ENCODE data around the gene PLCB4.

The PLCB4 gene

DNA sequence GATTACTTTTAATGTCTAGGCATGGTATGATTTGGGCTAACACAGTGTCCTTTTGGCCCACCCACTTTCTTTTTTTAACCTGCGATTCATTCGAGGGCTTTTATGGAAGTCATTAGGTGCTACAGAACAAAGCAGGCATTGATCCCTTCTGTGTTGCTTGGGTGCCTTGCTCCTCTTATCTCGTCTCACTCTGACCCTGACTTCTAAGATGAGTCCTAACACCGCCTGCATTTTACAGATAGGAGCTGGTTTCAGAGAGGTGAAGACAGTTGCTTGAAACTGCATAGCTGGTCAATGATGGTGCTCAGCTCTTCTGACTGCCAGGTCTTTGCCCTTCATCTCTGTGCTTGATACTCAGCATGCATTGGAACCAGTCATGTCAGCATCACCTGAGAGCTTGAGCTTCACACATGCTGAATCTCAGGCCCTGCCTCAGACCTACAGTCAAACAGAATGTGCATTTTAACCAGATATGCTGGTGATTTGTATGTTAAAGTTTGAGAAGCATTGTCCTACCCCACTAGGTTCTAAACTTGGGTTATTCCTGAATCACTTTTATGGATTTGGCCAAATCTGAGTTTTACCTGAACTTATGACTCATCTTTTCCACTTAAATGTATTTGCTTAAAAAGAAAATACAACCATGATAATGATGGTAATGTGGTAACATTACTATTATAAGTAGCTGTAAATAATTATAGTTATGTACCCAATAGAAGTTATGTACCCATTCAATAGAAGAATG lies 142.3 kb downstream of the PLCB4 start:
- TF ChIP-seq, protein P1, sequence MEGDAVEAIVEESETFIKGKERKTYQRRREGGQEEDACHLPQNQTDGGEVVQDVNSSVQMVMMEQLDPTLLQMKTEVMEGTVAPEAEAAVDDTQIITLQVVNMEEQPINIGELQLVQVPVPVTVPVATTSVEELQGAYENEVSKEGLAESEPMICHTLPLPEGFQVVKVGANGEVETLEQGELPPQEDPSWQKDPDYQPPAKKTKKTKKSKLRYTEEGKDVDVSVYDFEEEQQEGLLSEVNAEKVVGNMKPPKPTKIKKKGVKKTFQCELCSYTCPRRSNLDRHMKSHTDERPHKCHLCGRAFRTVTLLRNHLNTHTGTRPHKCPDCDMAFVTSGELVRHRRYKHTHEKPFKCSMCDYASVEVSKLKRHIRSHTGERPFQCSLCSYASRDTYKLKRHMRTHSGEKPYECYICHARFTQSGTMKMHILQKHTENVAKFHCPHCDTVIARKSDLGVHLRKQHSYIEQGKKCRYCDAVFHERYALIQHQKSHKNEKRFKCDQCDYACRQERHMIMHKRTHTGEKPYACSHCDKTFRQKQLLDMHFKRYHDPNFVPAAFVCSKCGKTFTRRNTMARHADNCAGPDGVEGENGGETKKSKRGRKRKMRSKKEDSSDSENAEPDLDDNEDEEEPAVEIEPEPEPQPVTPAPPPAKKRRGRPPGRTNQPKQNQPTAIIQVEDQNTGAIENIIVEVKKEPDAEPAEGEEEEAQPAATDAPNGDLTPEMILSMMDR (IDR thresholded peaks at IDR 0.05; ENCODE audit: low read depth, low read length), result no peak
- H3K4me3 ChIP-seq (ENCODE audit: low read depth, low read length), result no peak overlapping the region

DNA sequence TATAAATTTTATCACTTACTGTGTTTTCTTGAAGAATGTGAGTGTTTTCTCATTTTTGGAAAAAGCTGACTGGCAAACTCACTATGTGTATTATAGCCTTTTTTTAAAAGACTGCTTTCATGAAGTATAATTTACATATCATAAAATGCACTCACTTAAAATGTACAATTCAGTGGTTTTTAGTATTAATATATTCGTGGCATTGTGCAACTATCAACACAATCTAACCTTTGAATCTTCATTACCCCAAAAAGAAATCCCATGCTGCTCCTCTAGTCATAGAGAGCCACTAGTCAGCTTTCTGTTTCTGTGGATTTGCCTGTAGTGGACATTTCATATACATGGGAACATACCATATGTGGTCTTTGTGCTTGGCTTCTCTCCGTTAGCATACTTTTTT lies 143.8 kb downstream of the PLCB4 start:
- no peak overlapping the region for H3K4me3 ChIP-seq (ENCODE audit: low read depth, low read length)
- TF ChIP-seq, protein P1 (IDR thresholded peaks at IDR 0.05; ENCODE audit: low read depth, low read length), result no peak

DNA sequence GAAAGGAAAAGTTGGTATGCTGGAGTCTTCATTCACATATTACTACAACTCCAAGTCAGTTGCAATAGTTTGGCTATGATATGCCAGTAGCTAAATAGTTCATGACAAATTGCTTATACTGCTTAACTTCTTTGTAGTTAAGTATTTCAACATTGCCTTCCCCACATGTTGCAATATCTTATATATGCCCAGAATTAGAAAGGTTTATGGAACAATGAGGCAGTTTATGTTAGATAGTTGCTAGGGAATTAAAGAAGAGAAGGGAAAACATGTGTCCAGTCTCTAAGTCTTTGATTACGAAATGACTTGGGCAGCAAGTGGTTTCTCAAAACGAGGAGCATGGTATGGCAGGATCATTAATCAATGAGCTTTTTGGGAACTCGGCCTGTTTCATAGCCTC lies 145.8 kb downstream of the PLCB4 start:
- H3K4me3 ChIP-seq (ENCODE audit: low read depth, low read length), result no peak overlapping the region
- TF ChIP-seq, protein P1 (IDR thresholded peaks at IDR 0.05; ENCODE audit: low read depth, low read length), result no peak

DNA sequence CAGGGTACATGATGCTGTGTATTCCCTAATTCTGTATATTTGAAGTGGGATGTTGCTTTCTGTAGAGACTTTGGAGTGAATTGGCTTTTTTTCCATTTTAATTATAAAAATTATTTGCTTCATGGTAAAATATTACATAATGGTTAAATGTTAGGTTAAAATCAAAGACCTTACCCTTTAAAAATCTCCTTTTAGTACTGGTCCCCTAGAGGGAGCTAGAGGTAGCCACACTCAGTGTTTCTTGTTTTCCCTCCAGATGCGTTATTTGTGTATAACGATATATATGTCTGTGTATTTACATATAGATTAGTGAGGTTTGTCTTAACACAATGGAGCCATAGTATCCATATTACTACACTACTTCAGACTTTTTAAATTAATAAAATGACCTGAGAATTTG lies 146.7 kb downstream of the PLCB4 start:
- TF ChIP-seq, protein P1 (IDR thresholded peaks at IDR 0.05; ENCODE audit: low read depth, low read length), result peak; percentile 9; the same call in 1 of the 2 replicates
- H3K4me3 ChIP-seq (ENCODE audit: low read depth, low read length), result no peak overlapping the region

DNA sequence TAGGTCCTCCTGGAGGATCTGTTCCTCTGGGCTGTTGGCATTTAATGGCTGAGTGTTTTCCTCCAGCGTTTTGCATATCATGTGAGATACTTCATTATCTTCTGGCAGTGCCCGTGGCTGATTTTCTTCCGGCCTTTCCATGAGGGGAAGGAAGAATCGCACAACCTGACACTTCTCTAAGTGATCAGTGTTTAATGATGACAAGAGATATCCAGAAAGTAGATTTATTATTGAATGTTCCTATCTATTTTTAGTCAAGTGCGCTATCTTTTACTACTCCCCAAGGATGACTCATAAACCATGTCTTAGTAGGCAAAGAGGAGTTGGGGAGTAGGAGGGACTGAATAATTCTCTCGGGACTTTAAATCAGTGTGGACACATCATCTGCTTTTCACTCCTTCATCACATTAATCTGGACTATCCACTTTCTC lies 149.7 kb downstream of the PLCB4 start:
- TF ChIP-seq, protein P1 (IDR thresholded peaks at IDR 0.05; ENCODE audit: low read depth, low read length), result no peak
- H3K4me3 ChIP-seq (ENCODE audit: low read depth, low read length), result no peak overlapping the region

DNA sequence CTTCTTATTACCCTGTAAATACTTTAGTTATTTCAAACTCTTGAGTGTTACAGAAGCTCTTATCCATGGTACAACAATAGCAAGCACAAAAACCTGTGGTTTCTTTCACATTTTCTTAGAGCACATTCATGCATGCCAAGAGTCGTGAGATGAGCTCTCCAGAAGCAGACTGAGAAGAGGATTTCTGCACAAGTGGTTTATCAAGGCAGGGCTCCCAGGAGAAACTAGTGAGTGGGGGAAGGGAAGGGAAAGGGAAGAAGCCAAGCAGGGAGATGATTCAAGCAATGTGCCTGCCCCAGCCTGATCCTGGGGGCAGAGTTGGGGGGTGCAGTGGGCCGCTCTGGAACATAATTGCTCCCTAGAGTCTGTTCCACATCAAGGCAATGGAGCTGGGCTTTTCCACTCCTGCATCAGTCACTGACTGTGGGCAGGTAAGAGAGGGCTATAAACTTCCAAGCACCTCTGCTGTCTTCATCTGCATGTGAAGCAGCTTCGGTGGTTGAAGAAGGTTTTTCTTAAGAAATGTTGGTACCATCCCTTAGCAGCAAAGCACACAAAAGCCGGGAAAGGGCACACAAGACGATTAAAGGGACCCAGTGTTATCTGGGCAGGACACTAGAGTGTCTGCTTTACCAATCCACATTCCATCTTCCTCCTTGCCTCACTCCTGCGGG lies 152.1 kb downstream of the PLCB4 start:
- no peak overlapping the region for H3K4me3 ChIP-seq (ENCODE audit: low read depth, low read length)
- TF ChIP-seq, protein P1 (IDR thresholded peaks at IDR 0.05; ENCODE audit: low read depth, low read length), result no peak

DNA sequence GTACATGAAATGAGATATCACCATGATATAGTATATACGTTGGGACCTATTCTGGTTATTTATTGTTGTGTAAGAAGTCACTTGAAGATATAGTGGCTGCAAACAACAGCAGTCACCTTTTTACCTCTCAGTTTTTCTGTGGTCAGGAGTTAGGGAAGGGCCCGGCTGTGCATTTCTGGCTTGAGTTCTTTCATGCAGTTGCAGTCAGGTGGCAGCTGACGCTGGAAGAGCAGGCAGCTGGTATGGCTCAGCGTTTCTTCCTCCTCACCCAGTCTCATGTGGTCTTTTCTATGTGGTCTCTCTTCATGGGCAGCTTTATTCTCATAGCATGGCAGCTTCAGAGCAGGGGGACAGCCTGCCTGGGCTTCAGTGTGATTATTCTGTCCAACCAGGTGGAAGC lies 154.4 kb downstream of the PLCB4 start:
- no peak overlapping the region for H3K4me3 ChIP-seq (ENCODE audit: low read depth, low read length)
- TF ChIP-seq, protein P1 (IDR thresholded peaks at IDR 0.05; ENCODE audit: low read depth, low read length), result no peak
